Measurements from ENCODE around the gene ZFYVE16.

GRCh38 chr5:80372780-80373179, 35.1 kb upstream of the ZFYVE16 start:
- no peak for TF ChIP-seq CTCF (conservative IDR thresholded peaks at IDR 0.05 in 1 of 2, IDR thresholded peaks at IDR 0.05 in 1 of 2; ENCODE audit: low read depth in 1 of 2, low read length in 2 of 2)
- no peak for TF ChIP-seq EZH2 (IDR thresholded peaks at IDR 0.05; ENCODE audit: low read length, missing control alignments)
